OCI-LY3 (cell line): Measurements from ENCODE around the gene NTN3.
A peak's percentile ranks its signal among the peaks of the same experiment; 100 is the strongest.

Experiments used
- H2AFZ ChIP-seq: fragments of 200-600, 300-600 bp; shearing (Covaris generic); 2 replicates; pipeline ENCODE4 v1.6.0; 2014; ENCODE audit warnings: antibody characterized with exemption, low read depth, low read length
- H3K27ac ChIP-seq: fragments of 200-600, 300-600 bp; sonication (generic); 2 replicates; pipeline ENCODE4 v1.5.1; 2014; ENCODE audit warnings: mild to moderate bottlenecking, low read length, moderate library complexity, mixed read lengths
- H3K27me3 ChIP-seq: fragments of 200-600, 300-600 bp; sonication (generic); 2 replicates; pipeline ENCODE4 v1.6.1; 2014; ENCODE audit warnings: low read depth, low read length, mixed read lengths
- H3K36me3 ChIP-seq: fragments of 200-600, 300-600 bp; sonication (generic); replicated peaks from 2 replicates; pipeline ENCODE3; 2014; ENCODE audit warnings: low read depth, low read length, mixed read lengths
- H3K4me1 ChIP-seq: fragments of 300-600, 200-600 bp; sonication (generic); 2 replicates; pipeline ENCODE4 v1.6.1; 2014; ENCODE audit warnings: low read length, mixed read lengths
- H3K4me2 ChIP-seq: fragments of 200-600, 300-600 bp; sonication (generic); 2 replicates; pipeline ENCODE4 v1.6.1; 2014; ENCODE audit warnings: low read length, mixed read lengths
- H3K4me3 ChIP-seq: fragments of 300-600, 200-600 bp; sonication (generic); 2 replicates; pipeline ENCODE4 v1.5.1; 2014; ENCODE audit warnings: antibody characterized with exemption, mild to moderate bottlenecking, low read length, moderate library complexity
- H3K79me2 ChIP-seq: fragments of 300-600, 200-600 bp; shearing (Covaris generic); 2 replicates; pipeline ENCODE4 v1.6.1; 2014; ENCODE audit warnings: mild to moderate bottlenecking, low read length, mixed read lengths
- H3K9ac ChIP-seq: fragments of 300-600, 200-600 bp; shearing (Covaris generic); 2 replicates; pipeline ENCODE4 v1.6.0; 2014; ENCODE audit warnings: mild to moderate bottlenecking, low read length, moderate library complexity
- H3K9me3 ChIP-seq: fragments of 200-600, 300-600 bp; shearing (Covaris generic); 2 replicates; pipeline ENCODE4 v1.6.1; 2014; ENCODE audit warnings: low read length, mixed read lengths; ENCODE audit not compliant: insufficient read depth
- H4K20me1 ChIP-seq: fragments of 200-600, 300-600 bp; sonication (generic); 2 replicates; pipeline ENCODE4 v1.6.1; 2016; ENCODE audit warnings: low read length, mixed read lengths; ENCODE audit not compliant: insufficient read depth
- EZH2phosphoT487 ChIP-seq: fragments of 200-600 bp; shearing (Covaris generic); IDR thresholded peaks from 2 replicates; pipeline ENCODE4 v1.6.1; 2018; ENCODE audit warnings: antibody characterized with exemption, mixed run types, low read depth
- TF ChIP-seq, protein P1 (sequence below): fragments of 200-600, 300-600 bp; sonication (generic); IDR thresholded peaks from 2 replicates; pipeline ENCODE4 v1.5.1; 2014; ENCODE audit warnings: antibody characterized with exemption, low read length, low read depth

Gene NTN3

DNA sequence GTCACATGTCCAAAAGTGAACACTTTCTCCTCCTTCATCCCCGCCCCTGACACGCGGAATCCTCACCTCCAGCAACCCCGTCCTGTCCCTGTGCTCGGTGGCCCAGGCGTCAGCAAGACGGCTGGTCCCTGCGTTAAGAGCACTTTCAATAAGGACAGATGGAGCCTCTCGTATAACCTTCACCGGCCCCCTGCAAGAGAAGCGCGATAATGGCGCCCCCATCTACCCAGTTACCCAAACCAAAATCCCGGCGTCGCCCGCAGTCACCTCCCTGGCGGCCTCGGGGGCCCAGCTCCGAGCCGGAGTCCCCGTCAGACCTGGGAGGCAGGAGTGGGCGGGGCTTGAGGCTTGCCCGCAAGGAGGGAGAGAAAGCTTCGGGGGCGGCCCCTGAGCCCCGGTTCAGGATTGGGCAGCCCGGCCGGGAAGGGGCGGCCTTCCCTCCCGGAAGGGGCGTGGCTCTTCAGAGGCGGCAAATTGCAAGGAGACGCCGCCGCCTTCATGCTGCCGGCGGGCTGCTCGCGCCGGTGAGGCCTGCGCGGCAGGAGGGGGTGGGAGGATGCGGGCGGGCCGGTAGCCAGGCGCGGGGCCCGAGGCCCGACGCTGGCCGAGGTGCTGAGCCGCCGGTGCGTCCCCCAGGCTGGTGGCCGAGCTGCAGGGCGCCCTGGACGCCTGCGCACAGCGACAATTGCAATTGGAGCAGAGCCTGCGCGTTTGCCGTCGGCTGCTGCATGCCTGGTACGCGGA, 11.3 kb upstream of the NTN3 start, which contains the start of gene TEDC2:
Gene TEDC2 (plus strand): TSS at position 463 of the 744 bp plus-strand sequence. CDS start 36 bp downstream, at position 499.
- Histone ChIP-seq H3K27me3 (no peaks in the 10 kb centered on the region), H3K4me2 (peak within 1 kb of the TSS; percentile 82), H3K9me3 (no peaks in the 10 kb centered on the region), H3K27ac (no peak within 1 kb of the TSS), H3K9ac (peak within 1 kb of the TSS; percentile 63), H3K36me3 (peaks cover 17% of the 10 kb centered on the region), H4K20me1 (no peaks in the 10 kb centered on the region), H3K4me3 (peak within 1 kb of the TSS; percentile 76), H3K79me2 (no peaks in the 10 kb centered on the region), H2AFZ (peak within 1 kb of the TSS; percentile 67; the same call in 1 of the 2 replicates), H3K4me1 (peaks cover 16% of the 10 kb centered on the region; the same call in 1 of the 2 replicates)
- TF ChIP-seq, protein P1, sequence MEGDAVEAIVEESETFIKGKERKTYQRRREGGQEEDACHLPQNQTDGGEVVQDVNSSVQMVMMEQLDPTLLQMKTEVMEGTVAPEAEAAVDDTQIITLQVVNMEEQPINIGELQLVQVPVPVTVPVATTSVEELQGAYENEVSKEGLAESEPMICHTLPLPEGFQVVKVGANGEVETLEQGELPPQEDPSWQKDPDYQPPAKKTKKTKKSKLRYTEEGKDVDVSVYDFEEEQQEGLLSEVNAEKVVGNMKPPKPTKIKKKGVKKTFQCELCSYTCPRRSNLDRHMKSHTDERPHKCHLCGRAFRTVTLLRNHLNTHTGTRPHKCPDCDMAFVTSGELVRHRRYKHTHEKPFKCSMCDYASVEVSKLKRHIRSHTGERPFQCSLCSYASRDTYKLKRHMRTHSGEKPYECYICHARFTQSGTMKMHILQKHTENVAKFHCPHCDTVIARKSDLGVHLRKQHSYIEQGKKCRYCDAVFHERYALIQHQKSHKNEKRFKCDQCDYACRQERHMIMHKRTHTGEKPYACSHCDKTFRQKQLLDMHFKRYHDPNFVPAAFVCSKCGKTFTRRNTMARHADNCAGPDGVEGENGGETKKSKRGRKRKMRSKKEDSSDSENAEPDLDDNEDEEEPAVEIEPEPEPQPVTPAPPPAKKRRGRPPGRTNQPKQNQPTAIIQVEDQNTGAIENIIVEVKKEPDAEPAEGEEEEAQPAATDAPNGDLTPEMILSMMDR, result no peak
- TF ChIP-seq EZH2phosphoT487, result no peak

- Histone ChIP-seq H3K79me2 (no peaks in the 10 kb centered on the region), H4K20me1 (no peaks in the 10 kb centered on the region), H3K4me1 (peaks cover 16% of the 10 kb centered on the region; the same call in 1 of the 2 replicates), H3K9me3 (no peaks in the 10 kb centered on the region), H3K27ac (no peak overlapping the region), H3K4me2 (peak overlapping the region; percentile 82), H3K9ac (peak overlapping the region; percentile 35; the same call in 1 of the 2 replicates), H3K4me3 (peak overlapping the region; percentile 76), H2AFZ (no peak overlapping the region), H3K27me3 (no peaks in the 10 kb centered on the region), H3K36me3 (peaks cover 14% of the 10 kb centered on the region)
- TF ChIP-seq EZH2phosphoT487, result no peak
- TF ChIP-seq, protein P1, result no peak
These were observed 10.7 kb upstream of the NTN3 start for GRCh38 chr16:2460391-2460713.

DNA sequence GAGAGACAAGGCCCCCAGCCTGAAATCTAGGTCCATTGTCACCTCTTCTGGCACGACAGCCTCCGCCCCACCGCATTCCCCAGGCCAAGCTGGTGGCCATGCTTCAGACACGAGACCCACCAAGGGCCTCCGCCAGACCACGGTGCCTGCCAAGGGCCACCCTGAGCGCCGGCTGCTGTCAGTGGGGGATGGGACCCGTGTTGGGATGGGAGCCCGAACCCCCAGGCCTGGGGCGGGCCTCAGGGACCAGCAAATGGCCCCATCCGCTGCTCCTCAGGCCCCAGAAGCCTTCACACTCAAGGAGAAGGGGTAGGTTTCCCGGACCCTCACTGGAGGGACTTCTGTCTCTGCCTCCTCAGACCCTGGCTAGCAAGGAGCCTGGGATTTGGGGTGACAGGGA, 10.2 kb upstream of the NTN3 start:
- Histone ChIP-seq H3K4me2 (peak overlapping the region; percentile 82), H3K4me1 (peaks cover 16% of the 10 kb centered on the region; the same call in 1 of the 2 replicates), H3K4me3 (peak overlapping the region; percentile 76), H3K27ac (no peak overlapping the region), H3K9me3 (no peaks in the 10 kb centered on the region), H3K79me2 (no peaks in the 10 kb centered on the region), H2AFZ (no peak overlapping the region), H3K36me3 (peaks cover 10% of the 10 kb centered on the region), H3K27me3 (no peaks in the 10 kb centered on the region), H3K9ac (no peak overlapping the region), H4K20me1 (no peaks in the 10 kb centered on the region)
- TF ChIP-seq, protein P1, result no peak
- no peak for TF ChIP-seq EZH2phosphoT487

DNA sequence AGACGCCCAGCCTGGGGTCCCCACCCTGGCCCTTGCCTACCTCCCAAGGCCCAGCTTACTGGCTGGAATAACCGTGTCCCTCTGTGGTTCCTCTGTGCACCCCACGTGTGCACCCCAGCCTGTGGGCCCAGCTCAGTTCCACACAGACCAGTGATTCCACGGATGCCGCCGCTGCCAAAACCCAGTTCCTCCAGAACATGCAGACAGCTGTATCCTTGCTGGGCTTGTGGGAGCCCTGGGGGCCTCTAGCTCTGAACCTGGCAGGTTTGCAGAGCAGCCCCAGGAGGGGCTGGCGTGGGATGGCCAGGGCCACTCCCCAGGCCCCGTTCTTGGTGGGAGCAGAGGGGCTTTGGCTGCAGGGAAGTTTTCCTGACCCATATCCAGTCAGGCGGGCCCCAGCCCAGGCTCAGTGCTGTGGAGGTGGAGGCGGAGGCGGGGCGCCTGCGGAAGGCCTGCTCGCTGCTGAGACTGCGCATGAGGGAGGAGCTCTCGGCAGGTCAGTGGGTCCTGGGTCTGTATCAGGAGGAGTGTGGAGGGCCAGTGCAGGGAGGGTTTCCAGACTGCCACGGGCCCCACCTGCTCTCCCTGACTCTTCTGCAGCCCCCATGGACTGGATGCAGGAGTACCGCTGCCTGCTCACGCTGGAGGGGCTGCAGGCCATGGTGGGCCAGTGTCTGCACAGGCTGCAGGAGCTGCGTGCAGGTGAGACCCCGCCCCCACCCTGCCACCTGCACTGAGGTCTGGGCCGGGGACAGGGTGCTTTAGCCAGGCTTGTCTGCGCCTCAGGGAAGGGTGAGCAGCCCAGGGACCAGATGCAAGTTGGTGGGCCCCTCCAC, 8.8 kb upstream of the NTN3 start:
- peaks cover 16% of the 10 kb centered on the region; the same call in 1 of the 2 replicates for H3K4me1 ChIP-seq
- TF ChIP-seq, protein P1, result no peak
- TF ChIP-seq EZH2phosphoT487, result no peak

More for the DNA sequence above, 8.8 kb upstream of the NTN3 start:
- Histone ChIP-seq H4K20me1 (no peaks in the 10 kb centered on the region), H3K4me3 (no peak overlapping the region), H3K4me2 (no peak overlapping the region), H3K79me2 (no peaks in the 10 kb centered on the region), H3K27me3 (no peaks in the 10 kb centered on the region), H3K9me3 (no peaks in the 10 kb centered on the region), H2AFZ (no peak overlapping the region), H3K9ac (no peak overlapping the region), H3K36me3 (no peaks in the 10 kb centered on the region), H3K27ac (no peak overlapping the region)
